NCI-H524 (cell line): ENCODE results near the gene NLGN1.

Source experiments
- DNase-seq, 2 experiments: peaks; one replicate each; lab custom pipeline; 2025; lab: John Stamatoyannopoulos, UW

Gene NLGN1

GRCh38 chr3:173992416-173992815, 594.9 kb downstream of the NLGN1 start:
- DNase-seq = no peak

DNA sequence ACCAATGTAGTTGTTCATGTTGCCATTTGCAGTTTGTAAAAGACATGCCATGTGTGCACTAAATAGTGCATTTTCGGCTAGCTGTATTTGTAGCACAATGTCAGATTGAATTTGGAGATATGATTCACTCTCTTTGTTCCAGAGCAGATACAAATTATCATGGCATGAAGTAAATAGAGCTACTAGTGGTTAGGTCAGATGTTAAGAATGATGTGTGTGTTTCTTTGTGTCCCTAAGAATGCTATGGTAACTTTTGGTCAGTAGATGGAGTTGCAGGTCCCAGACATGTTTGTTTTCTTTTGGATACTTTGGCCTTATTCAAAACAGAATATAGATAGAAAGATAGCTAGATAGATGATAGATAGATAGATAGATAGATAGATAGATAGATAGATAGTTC, 595.8 kb downstream of the NLGN1 start:
- peak in 1 of 2 experiments; percentile 44 for DNase-seq

- no peak for DNase-seq
These were observed 603.1 kb downstream of the NLGN1 start for GRCh38 chr3:174000675-174001074.

DNA sequence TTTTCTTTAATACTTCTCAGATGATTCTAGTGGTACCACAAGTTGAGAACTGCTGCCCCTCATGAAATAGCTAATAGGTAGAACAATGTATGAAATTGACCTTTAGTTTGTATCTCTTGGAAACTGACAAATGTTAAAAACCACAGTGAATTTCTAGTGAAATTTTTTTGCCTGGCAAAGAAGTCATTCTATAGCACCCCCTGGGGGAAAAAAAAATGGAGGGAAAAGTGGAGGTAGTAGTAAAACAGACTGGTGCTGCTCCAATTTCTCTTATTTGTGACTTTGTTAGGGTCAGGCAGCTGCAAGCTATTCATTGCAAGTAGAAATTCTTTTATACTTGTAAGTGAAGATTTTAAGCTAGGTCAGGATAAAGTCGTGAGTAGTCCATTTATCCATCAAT, 605.0 kb downstream of the NLGN1 start:
- peak in 1 of 2 experiments; percentile 35 for DNase-seq

DNA sequence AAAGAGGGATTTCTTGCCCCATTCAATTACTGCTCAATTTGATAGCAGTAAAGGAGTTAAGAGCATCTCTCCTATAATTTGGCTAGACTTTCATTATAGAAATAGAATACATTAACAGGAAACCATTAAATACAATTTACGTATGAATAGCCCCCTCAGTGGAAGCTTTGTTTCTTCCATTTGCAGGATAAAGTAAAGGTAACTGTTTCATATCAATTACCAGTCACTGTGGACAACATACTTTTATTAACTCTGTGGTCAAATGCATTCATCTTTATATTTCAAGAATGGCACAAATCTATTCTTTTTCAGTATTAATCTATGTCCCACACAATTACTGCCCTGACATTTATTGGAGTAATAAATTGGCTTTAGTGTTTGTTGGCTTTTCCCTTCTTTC, 613.4 kb downstream of the NLGN1 start:
- no peak for DNase-seq

GRCh38 chr3:174016186-174016585, 618.6 kb downstream of the NLGN1 start:
- DNase-seq = no peak

DNA sequence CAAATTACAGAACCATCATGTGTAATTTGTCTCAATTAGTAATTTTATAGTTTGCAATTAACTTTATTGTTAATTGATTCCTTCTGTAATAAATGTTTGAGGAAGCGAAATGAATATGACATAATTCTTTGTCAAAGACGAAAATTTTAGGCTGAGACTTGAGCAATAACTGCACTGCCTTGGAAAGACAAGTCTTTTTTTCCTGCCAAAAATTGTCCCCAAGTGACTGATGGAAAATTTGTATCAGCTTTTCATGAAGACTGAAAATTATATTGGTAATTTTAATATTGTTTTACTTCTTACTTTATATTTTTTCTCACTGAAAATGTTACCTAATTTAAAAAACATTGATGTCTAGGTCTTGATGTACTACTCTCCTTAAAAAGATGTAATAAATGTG, 622.6 kb downstream of the NLGN1 start:
- DNase-seq = no peak

DNA sequence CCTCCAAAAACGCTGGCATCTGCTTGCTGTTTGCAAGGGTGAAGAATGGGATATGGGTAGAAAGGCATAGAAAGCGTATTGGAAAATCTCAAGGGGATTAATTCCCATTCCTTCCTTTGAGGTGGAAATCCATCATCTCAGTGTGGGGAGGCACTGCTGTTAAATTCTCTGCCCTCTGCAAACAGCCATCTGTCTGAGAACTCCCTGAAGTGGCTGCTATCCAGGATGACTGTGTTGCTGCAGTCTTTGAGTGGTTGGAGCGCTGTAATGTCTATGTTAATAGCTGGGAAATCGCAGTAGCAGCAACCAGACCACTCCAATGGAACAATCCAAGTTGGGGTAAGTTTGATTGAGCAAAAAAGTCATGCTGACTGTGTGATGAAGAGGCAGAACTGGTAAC, 625.9 kb downstream of the NLGN1 start:
- DNase-seq = peak; percentile 93 to 98

GRCh38 chr3:174028673-174029072, 631.1 kb downstream of the NLGN1 start:
- DNase-seq = no peak

DNA sequence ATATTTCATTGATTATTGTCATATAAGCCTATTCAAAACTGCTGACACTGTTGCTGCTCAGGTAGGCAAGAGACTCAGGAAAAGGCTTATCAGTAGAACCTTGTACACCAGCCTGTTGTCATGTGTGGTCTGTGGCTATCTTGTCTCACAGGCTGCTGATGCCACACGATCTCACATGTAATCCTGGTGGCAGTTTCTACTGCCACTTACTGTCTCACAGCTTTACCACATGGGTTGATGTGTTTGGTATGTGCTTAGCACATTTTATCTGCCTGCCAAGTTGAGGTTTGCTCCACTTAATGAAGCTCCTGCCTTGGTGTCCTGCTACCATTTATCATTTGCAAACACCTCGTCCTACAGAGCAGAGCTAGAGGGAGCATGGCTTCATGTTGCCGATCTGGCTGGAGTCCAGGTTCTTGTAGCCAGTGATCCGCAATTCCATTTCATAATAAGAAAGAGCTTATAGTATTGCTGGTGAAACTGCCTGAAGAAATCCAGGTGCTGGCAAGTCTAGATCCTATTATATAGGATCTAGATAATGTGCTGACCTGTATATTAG, 637.9 kb downstream of the NLGN1 start:
- no peak for DNase-seq

DNA sequence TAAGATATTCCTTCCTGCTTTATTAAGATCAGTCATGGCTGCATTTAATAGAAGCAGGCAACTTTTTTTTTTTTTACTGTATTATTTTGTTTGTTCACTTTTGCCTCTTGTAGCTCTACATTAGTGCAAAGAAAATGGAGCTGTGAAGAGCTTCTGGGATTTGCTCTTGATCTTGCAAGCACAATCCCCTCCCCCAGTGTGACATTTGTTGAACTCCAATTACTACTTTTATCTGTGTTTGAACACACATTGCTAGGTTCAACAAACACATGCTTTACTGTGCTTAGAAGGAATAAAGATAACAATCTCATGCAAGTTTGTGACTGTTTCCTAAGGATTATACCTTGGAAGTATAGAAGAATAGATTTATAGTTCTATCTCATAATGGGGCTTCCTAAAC, 648.8 kb downstream of the NLGN1 start:
- DNase-seq = no peak

- no peak for DNase-seq
These were observed 651.9 kb downstream of the NLGN1 start for GRCh38 chr3:174049472-174049871.

DNA sequence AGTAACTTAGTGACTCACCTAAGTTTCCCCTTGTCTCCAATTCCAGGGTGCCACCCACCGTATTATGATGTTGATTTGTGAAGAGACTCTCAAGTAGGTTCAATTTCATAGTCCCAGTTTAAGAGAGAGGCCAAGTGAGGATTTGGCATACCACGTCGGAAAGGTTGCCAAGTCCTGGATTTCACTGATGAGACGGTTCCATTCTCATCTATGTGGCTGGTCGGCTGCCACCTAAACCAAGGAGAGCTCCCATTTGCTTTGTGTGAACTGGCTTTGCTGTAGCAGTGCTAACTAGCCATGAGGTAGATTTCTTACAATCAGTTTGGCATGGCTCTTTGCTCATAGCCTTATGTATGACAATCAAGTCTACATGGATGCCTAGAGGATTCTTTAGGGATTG, 653.6 kb downstream of the NLGN1 start:
- DNase-seq = no peak

- DNase-seq = no peak
These were observed 661.3 kb downstream of the NLGN1 start for GRCh38 chr3:174058804-174059203.

- no peak for DNase-seq
These were observed 662.9 kb downstream of the NLGN1 start for GRCh38 chr3:174060431-174060830.

DNA sequence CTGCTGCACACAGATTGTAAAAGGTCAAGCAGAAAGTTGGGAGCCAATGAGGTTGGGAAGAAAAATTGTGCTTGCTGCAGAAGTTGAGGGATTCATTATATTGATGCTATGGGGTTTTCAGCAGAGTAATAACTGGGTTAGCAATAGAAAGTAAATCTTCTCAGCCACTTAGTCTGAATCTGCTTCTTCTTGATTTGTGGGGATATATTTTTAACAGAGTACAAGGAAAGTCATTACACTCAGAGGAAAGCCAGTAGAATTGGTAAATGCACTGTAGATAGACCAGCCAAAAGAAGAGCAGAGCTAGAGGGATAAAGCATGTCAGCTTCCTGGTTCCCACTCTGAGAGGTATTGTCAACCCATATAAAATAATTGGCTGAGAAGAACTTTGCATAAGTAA, 663.6 kb downstream of the NLGN1 start:
- DNase-seq = no peak

DNA sequence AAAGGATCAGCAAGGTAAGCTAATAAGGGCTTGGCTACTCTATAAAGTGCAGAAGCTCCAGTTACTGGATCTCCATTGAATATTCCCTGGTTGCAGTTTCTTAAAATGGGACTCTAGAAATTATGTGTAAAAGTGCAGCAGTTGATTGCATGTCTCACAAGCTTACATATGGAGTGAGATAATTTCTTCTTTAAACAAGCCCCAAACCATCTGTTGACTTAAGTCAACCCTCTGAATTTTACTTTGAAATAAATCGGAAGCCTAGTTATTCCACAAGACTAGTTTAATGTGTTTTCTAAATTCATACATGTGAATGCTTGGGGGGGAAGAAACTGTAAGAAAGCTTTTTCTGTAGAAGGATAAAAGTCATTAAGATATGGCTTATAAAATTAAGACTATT, 664.2 kb downstream of the NLGN1 start:
- no peak for DNase-seq

DNA sequence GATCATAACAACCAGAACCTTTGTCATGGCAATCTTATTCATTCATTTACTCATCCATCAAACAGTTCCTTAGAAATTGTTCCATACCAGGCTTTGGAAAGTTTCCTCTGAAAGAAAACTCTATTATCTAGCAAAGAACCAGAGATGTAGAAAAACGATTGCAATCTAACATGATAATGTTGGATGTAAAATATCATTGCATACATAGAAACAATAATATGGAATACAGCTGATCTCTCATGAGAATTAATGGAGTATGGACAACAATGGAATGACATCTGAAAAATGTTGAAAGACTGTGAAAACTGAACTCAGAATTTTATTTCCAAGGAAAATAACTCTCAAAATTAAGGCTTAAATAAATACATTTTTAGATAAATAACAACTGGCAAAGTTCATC, 665.4 kb downstream of the NLGN1 start:
- DNase-seq = no peak

DNA sequence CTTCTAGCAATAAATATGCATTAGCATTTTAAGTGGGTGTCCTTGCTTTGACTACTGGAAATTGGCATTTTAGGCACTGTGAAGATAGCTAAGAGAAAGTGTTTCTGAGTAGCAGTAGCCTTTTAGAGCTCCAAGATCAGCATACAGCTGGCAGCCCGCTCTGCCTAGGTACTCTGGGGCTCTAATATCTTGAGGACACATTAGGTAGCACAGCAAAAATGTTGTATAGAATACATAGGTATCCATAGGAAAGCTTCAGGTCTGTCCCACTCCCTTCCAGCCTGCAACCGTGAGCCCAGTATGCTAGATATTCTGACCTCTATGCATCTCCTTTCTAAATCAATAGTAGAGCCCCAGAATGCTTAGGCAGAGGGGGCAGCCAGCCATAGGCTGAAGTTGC, 670.5 kb downstream of the NLGN1 start:
- no peak for DNase-seq

- DNase-seq = no peak
These were observed 675.1 kb downstream of the NLGN1 start for GRCh38 chr3:174072675-174073074.

DNA sequence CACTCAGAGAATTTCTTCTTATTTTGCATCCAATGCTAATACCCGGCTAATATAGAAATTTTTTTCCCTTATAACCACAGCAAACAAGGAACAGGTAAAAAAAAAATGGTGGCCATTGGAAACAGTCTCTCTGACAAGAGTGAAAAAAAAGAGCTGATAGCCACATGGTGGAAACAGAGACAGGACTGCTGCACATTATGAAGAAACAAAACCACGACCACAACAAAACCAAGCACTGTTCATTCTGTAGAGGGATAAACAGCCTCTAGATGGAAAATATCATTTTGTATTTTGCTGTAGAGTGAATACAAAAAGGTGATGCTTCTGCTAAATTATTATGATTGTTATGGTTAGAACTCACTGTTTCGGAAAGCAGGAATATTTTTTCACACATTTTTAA, 686.2 kb downstream of the NLGN1 start:
- DNase-seq = no peak

- DNase-seq = peak; percentile 66 to 80
These were observed 692.0 kb downstream of the NLGN1 start for GRCh38 chr3:174089592-174089991.

GRCh38 chr3:174094669-174095068, 697.1 kb downstream of the NLGN1 start:
- no peak for DNase-seq

DNA sequence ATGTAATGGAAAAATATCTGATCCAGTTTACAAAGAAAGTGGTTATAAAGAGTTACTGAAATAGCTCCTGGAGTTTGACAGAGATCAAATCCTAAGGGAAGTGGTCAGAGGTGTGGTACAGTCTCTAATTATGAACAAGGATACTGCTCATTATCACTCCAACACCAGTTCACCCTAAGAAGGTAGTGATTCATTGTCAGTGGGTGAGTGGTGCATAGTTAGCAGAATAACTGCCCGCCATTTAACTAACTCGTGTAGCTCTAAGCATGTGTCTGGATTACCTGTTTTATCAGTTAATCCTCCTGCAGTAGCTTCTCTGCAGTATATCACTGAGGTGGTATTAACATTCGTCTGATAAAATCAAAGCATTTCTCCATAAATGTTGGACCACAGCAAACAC, 700.1 kb downstream of the NLGN1 start:
- DNase-seq = no peak

DNA sequence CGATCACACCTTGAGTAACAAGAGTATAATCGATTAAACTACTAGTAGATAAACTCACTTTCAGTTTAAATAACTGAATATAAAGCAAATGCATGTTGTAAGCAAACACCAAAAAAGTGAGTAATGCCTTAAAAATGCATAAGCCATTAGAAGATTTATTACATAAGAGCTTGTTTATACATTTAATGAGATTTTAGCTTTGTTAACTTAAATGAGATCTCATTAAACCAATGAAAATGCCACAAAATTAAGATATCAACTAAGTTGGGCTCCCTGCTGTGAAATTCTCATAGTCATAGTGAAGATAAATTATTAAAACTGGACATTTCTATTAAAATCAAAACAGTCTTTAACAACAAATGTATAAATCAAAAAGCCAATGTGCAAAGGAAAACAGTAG, 701.2 kb downstream of the NLGN1 start:
- no peak for DNase-seq
